Germinal center (tissue), 1 donor: ENCODE results near the gene TMEM271.
"Not testable (repeated sequence)": the region's sequence is repeated elsewhere in the genome, so short reads cannot be mapped to it uniquely, and the experiment has no call there.

Experiments
- DNase-seq: peaks from one replicate; pipeline ENCODE4 v3.0.0; 2012; ENCODE audit warnings: mixed read lengths, low spot score

The TMEM271 gene

GRCh38 chr4:561426-561825 is 14.7 kb downstream of the TMEM271 start:
- no peak for DNase-seq

GRCh38 chr4:560731-561291 is 15.3 kb downstream of the TMEM271 start:
- DNase-seq = no peak

GRCh38 chr4:560061-560460 is 16.0 kb downstream of the TMEM271 start:
- no peak for DNase-seq

GRCh38 chr4:555566-556275 is 20.4 kb downstream of the TMEM271 start:
- DNase-seq = no peak

- not testable (repeated sequence) for DNase-seq
These were observed 21.2 kb downstream of the TMEM271 start for GRCh38 chr4:554793-555320.

GRCh38 chr4:552019-552418 is 24.1 kb downstream of the TMEM271 start:
- no peak for DNase-seq

- not testable (repeated sequence) for DNase-seq
These were observed 25.8 kb downstream of the TMEM271 start for GRCh38 chr4:550268-550667.

- no peak for DNase-seq
These were observed 27.1 kb downstream of the TMEM271 start for GRCh38 chr4:548976-549375.

GRCh38 chr4:545612-546011 is 30.5 kb downstream of the TMEM271 start:
- no peak for DNase-seq

- DNase-seq = no peak
These were observed 31.5 kb downstream of the TMEM271 start for GRCh38 chr4:544386-545105.

- no peak for DNase-seq
These were observed 34.8 kb downstream of the TMEM271 start for GRCh38 chr4:541271-541670.

- DNase-seq = no peak
These were observed 37.5 kb downstream of the TMEM271 start for GRCh38 chr4:538542-539142.

- no peak for DNase-seq
These were observed 38.4 kb downstream of the TMEM271 start for GRCh38 chr4:537436-538264.

GRCh38 chr4:536351-536972 is 39.6 kb downstream of the TMEM271 start:
- DNase-seq = no peak

- no peak for DNase-seq
These were observed 40.2 kb downstream of the TMEM271 start for GRCh38 chr4:535924-536281.

GRCh38 chr4:535181-535923 is 40.7 kb downstream of the TMEM271 start:
- DNase-seq = no peak

GRCh38 chr4:534576-535151 is 41.4 kb downstream of the TMEM271 start:
- no peak for DNase-seq

- no peak for DNase-seq
These were observed 42.0 kb downstream of the TMEM271 start for GRCh38 chr4:534101-534575.

GRCh38 chr4:533318-534100 is 42.6 kb downstream of the TMEM271 start:
- DNase-seq = no peak
